ENCODE results near the gene GOLGA6L24. TPM values are rescaled to one million over a fixed set of nuclear protein-coding genes. Genes with fewer than 3 reads are reported as not detected.
"Not testable (repeated sequence)": the region's sequence is repeated elsewhere in the genome, so short reads cannot be mapped to it uniquely, and the experiment has no call there.

Gene GOLGA6L24
- total RNA-seq (ENCODE audit: unreplicated experiment): not detected
- long read RNA-seq: 0 reads

GRCh38 chr15:28357984-28358383, at the start of gene GOLGA6L24:
Gene GOLGA6L24 (minus strand): TSS chr15:28358084. CDS start chr15:28358023, 61 bp downstream.
- not testable (repeated sequence) for DNase-seq; H3K4me1 Mint-ChIP-seq (ENCODE audit: low read depth, unreplicated experiment); H3K27ac Mint-ChIP-seq (ENCODE audit: unreplicated experiment); H3K36me3 Mint-ChIP-seq (ENCODE audit: unreplicated experiment); H3K9me3 Mint-ChIP-seq (ENCODE audit: unreplicated experiment); H3K27me3 Mint-ChIP-seq (ENCODE audit: unreplicated experiment); H3K4me3 Mint-ChIP-seq (ENCODE audit: unreplicated experiment)

GRCh38 chr15:28402774-28403435, 45.0 kb upstream of the GOLGA6L24 start:
- not testable (repeated sequence) for H3K36me3 Mint-ChIP-seq (ENCODE audit: unreplicated experiment); H3K4me1 Mint-ChIP-seq (ENCODE audit: low read depth, unreplicated experiment); DNase-seq; H3K4me3 Mint-ChIP-seq (ENCODE audit: unreplicated experiment); H3K9me3 Mint-ChIP-seq (ENCODE audit: unreplicated experiment); H3K27ac Mint-ChIP-seq (ENCODE audit: unreplicated experiment); H3K27me3 Mint-ChIP-seq (ENCODE audit: unreplicated experiment)

GRCh38 chr15:28396022-28396421, 38.1 kb upstream of the GOLGA6L24 start:
- H3K36me3 Mint-ChIP-seq (ENCODE audit: unreplicated experiment); H3K9me3 Mint-ChIP-seq (ENCODE audit: unreplicated experiment); H3K4me3 Mint-ChIP-seq (ENCODE audit: unreplicated experiment); H3K4me1 Mint-ChIP-seq (ENCODE audit: low read depth, unreplicated experiment); DNase-seq; H3K27me3 Mint-ChIP-seq (ENCODE audit: unreplicated experiment); H3K27ac Mint-ChIP-seq (ENCODE audit: unreplicated experiment): not testable (repeated sequence)

- not testable (repeated sequence) for H3K4me1 Mint-ChIP-seq (ENCODE audit: low read depth, unreplicated experiment); DNase-seq; H3K4me3 Mint-ChIP-seq (ENCODE audit: unreplicated experiment); H3K27me3 Mint-ChIP-seq (ENCODE audit: unreplicated experiment); H3K36me3 Mint-ChIP-seq (ENCODE audit: unreplicated experiment); H3K27ac Mint-ChIP-seq (ENCODE audit: unreplicated experiment); H3K9me3 Mint-ChIP-seq (ENCODE audit: unreplicated experiment)
Observed at GRCh38 chr15:28380053-28380452, 22.2 kb upstream of the GOLGA6L24 start.

- H3K36me3 Mint-ChIP-seq (ENCODE audit: unreplicated experiment); H3K27me3 Mint-ChIP-seq (ENCODE audit: unreplicated experiment); H3K4me3 Mint-ChIP-seq (ENCODE audit: unreplicated experiment); H3K4me1 Mint-ChIP-seq (ENCODE audit: low read depth, unreplicated experiment); H3K9me3 Mint-ChIP-seq (ENCODE audit: unreplicated experiment); H3K27ac Mint-ChIP-seq (ENCODE audit: unreplicated experiment); DNase-seq: not testable (repeated sequence)
Observed at GRCh38 chr15:28378364-28378763, 20.5 kb upstream of the GOLGA6L24 start, which contains the start of gene GOLGA8F. Gene GOLGA8F (plus strand): TSS chr15:28378664. CDS start chr15:28378762, 98 bp downstream.

GRCh38 chr15:28365502-28365901, 7.6 kb upstream of the GOLGA6L24 start:
- not testable (repeated sequence) for H3K36me3 Mint-ChIP-seq (ENCODE audit: unreplicated experiment); H3K9me3 Mint-ChIP-seq (ENCODE audit: unreplicated experiment); DNase-seq; H3K4me1 Mint-ChIP-seq (ENCODE audit: low read depth, unreplicated experiment); H3K27ac Mint-ChIP-seq (ENCODE audit: unreplicated experiment); H3K4me3 Mint-ChIP-seq (ENCODE audit: unreplicated experiment); H3K27me3 Mint-ChIP-seq (ENCODE audit: unreplicated experiment)

- Mint-ChIP-seq H3K27ac (ENCODE audit: unreplicated experiment) (peak within 1 kb of the TSS; percentile 99), H3K4me3 (ENCODE audit: unreplicated experiment) (peak within 1 kb of the TSS; percentile 99)
- H3K4me1 Mint-ChIP-seq (ENCODE audit: low read depth, unreplicated experiment); H3K9me3 Mint-ChIP-seq (ENCODE audit: unreplicated experiment); DNase-seq; H3K27me3 Mint-ChIP-seq (ENCODE audit: unreplicated experiment); H3K36me3 Mint-ChIP-seq (ENCODE audit: unreplicated experiment): not testable (repeated sequence)
Observed at GRCh38 chr15:28322129-28322588, 35.7 kb downstream of the GOLGA6L24 start, which contains the start of gene HERC2. Gene HERC2 (minus strand): TSS chr15:28322179. CDS start chr15:28321433, 746 bp downstream.

GRCh38 chr15:28321358-28322078, 36.4 kb downstream of the GOLGA6L24 start:
- H3K27me3 Mint-ChIP-seq (ENCODE audit: unreplicated experiment); H3K36me3 Mint-ChIP-seq (ENCODE audit: unreplicated experiment); H3K4me1 Mint-ChIP-seq (ENCODE audit: low read depth, unreplicated experiment); H3K9me3 Mint-ChIP-seq (ENCODE audit: unreplicated experiment); DNase-seq: not testable (repeated sequence)
- Mint-ChIP-seq H3K4me3 (ENCODE audit: unreplicated experiment) (peak overlapping the region; percentile 99), H3K27ac (ENCODE audit: unreplicated experiment) (peak overlapping the region; percentile 99)

- not testable (repeated sequence) for H3K4me3 Mint-ChIP-seq (ENCODE audit: unreplicated experiment); DNase-seq; H3K27ac Mint-ChIP-seq (ENCODE audit: unreplicated experiment); H3K9me3 Mint-ChIP-seq (ENCODE audit: unreplicated experiment); H3K4me1 Mint-ChIP-seq (ENCODE audit: low read depth, unreplicated experiment); H3K36me3 Mint-ChIP-seq (ENCODE audit: unreplicated experiment); H3K27me3 Mint-ChIP-seq (ENCODE audit: unreplicated experiment)
Observed at GRCh38 chr15:28319725-28320124, 38.2 kb downstream of the GOLGA6L24 start.

GRCh38 chr15:28318828-28319227, 39.1 kb downstream of the GOLGA6L24 start:
- H3K27me3 Mint-ChIP-seq (ENCODE audit: unreplicated experiment); H3K9me3 Mint-ChIP-seq (ENCODE audit: unreplicated experiment); H3K4me3 Mint-ChIP-seq (ENCODE audit: unreplicated experiment); H3K4me1 Mint-ChIP-seq (ENCODE audit: low read depth, unreplicated experiment); H3K36me3 Mint-ChIP-seq (ENCODE audit: unreplicated experiment); DNase-seq; H3K27ac Mint-ChIP-seq (ENCODE audit: unreplicated experiment): not testable (repeated sequence)

- H3K4me1 Mint-ChIP-seq (ENCODE audit: low read depth, unreplicated experiment); H3K27me3 Mint-ChIP-seq (ENCODE audit: unreplicated experiment); H3K9me3 Mint-ChIP-seq (ENCODE audit: unreplicated experiment); H3K4me3 Mint-ChIP-seq (ENCODE audit: unreplicated experiment); DNase-seq; H3K27ac Mint-ChIP-seq (ENCODE audit: unreplicated experiment); H3K36me3 Mint-ChIP-seq (ENCODE audit: unreplicated experiment): not testable (repeated sequence)
Observed at GRCh38 chr15:28318122-28318521, 39.8 kb downstream of the GOLGA6L24 start.

GRCh38 chr15:28316958-28317357, 40.9 kb downstream of the GOLGA6L24 start:
- not testable (repeated sequence) for H3K27ac Mint-ChIP-seq (ENCODE audit: unreplicated experiment); H3K4me3 Mint-ChIP-seq (ENCODE audit: unreplicated experiment); DNase-seq; H3K4me1 Mint-ChIP-seq (ENCODE audit: low read depth, unreplicated experiment); H3K27me3 Mint-ChIP-seq (ENCODE audit: unreplicated experiment); H3K9me3 Mint-ChIP-seq (ENCODE audit: unreplicated experiment); H3K36me3 Mint-ChIP-seq (ENCODE audit: unreplicated experiment)

Data from glutamatergic neuron (in vitro differentiated cells).